Gastrocnemius medialis (tissue), 4 donors: ENCODE results near the gene PRKACA. TPM values are rescaled to one million over a fixed set of nuclear protein-coding genes. Genes with fewer than 3 reads are reported as not detected.

Experiments used
- ATAC-seq, 2 donors: fragments of 150-250 bp; one replicate each; pipeline ENCODE4 v1.9.1; 2016
- DNase-seq, 2 donors: peaks; one replicate each; pipeline ENCODE4 v3.0.0-alpha.2; 2019
- H3K27ac ChIP-seq, 4 donors: fragments of 200-600 bp; sonication (generic); 1 replicate in 1 of 4; 2 replicates in 3 of 4; pipeline ENCODE4 v1.5.1; 2016 to 2018; ENCODE audit warnings: mild to moderate bottlenecking in 2 of 4, moderate library complexity in 1 of 4
- H3K27me3 ChIP-seq, 3 donors: fragments of 200-600 bp; sonication (generic) in 2 of 3; 1 replicate in 1 of 3; 2 replicates in 2 of 3; pipeline versions ENCODE4 v1.5.1 to v1.6.0; 2016 to 2019; ENCODE audit warnings: mild to moderate bottlenecking in 1 of 3, moderate library complexity in 1 of 3
- H3K36me3 ChIP-seq, 2 donors: fragments of 200-600 bp; sonication (generic) in 1 of 2; one replicate each; pipeline ENCODE4 v1.5.1; 2017 to 2018
- H3K4me1 ChIP-seq, 2 donors: fragments of 200-600 bp; sonication (generic) in 1 of 2; one replicate each; pipeline ENCODE4 v1.5.1; 2016 to 2017; ENCODE audit warnings: mild to moderate bottlenecking in 2 of 2
- H3K4me3 ChIP-seq, 4 donors: fragments of 200-600 bp; sonication (generic) in 3 of 4; 1 replicate in 1 of 4; 2 replicates in 3 of 4; pipeline ENCODE4 v1.5.1; 2016 to 2019; ENCODE audit warnings: mild to moderate bottlenecking in 2 of 4
- H3K9me3 ChIP-seq, 3 donors: fragments of 200-600 bp; sonication (generic) in 2 of 3; 1 replicate in 1 of 3; 2 replicates in 2 of 3; pipeline ENCODE4 v1.5.1; 2016 to 2019
- CTCF ChIP-seq, 5 experiments: fragments of 450-650 bp in 3 of 5; fragments of 200-600 bp in 2 of 5; sonication (generic) in 2 of 5; IDR thresholded peaks in 4 of 5; conservative IDR thresholded peaks in 1 of 5; 1 replicate in 4 of 5; 2 replicates in 1 of 5; pipeline ENCODE4 v1.5.1; 2016 to 2019; ENCODE audit warnings: antibody characterized with exemption in 5 of 5, mild to moderate bottlenecking in 3 of 5, moderate library complexity in 3 of 5
- POLR2A ChIP-seq, 2 donors: fragments of 450-650 bp; IDR thresholded peaks; one replicate each; pipeline ENCODE4 v1.6.1; 2017; ENCODE audit warnings: antibody characterized with exemption in 2 of 2, mild to moderate bottlenecking in 2 of 2, moderate library complexity in 2 of 2
- in situ Hi-C, 4 donors: fragments of 200-750 bp; cut with MboI; loops; one replicate each; pipeline versions ENCODE4 v1.15.0 to v1.8.0; 2017; ENCODE audit warnings: low sequenced_read_pairs in 4 of 4
- intact Hi-C: fragments of 100-400 bp; cut with DNase I; formaldehyde crosslinking; loops from one replicate; pipeline ENCODE4 v1.15.1; 2023; ENCODE audit warnings: low total_unique reads
- total RNA-seq, 4 donors: library from RNA; depleted of rRNA; stranded (reverse); fragments of >200 nt; gene quantifications; one replicate each; pipeline versions ENCODE4 v1.1.0 to v1.2.3, GENCODE V29; 2016

PRKACA gene
- total RNA-seq, 4 donors from 2014 or later, result 74.7 to 180 (median 147) TPM

- DNase-seq (no peak), ATAC-seq (no peak)
- Histone ChIP-seq H3K27me3 (peaks cover 20 to 59% (median 42%) of the 10 kb centered on the region in 3 donors), H3K4me1 (peaks cover 0 to 4% of the 10 kb centered on the region in 2 donors), H3K36me3 (no peaks in the 10 kb centered on the region), H3K9me3 (no peaks in the 10 kb centered on the region), H3K4me3 (no peak overlapping the region), H3K27ac (no peak overlapping the region)
- TF ChIP-seq POLR2A (IDR thresholded peaks at IDR 0.05) (no peak), CTCF (IDR thresholded peaks at IDR 0.05 in 4 of 5, conservative IDR thresholded peaks at IDR 0.05 in 1 of 5) (no peak)
- intact Hi-C loops (no loop called here), in situ Hi-C loops (loop anchor here (10.0 to 25.0 kb wide), 3 partner anchors 164 to 471 kb away; no protein-coding TSS in a partner anchor)
These were observed 59.1 kb downstream of the PRKACA start for GRCh38 chr19:14058182-14059092.

- H3K27ac ChIP-seq, result no peak overlapping the region
- peaks cover 0 to 4% of the 10 kb centered on the region in 2 donors for H3K4me1 ChIP-seq
- DNase-seq (no peak), ATAC-seq (no peak)
- TF ChIP-seq POLR2A (IDR thresholded peaks at IDR 0.05), result no peak
- no peak for TF ChIP-seq CTCF (IDR thresholded peaks at IDR 0.05 in 4 of 5, conservative IDR thresholded peaks at IDR 0.05 in 1 of 5)
- H3K27me3 ChIP-seq, result peaks cover 20 to 51% (median 42%) of the 10 kb centered on the region in 3 donors
- no peaks in the 10 kb centered on the region for H3K36me3 ChIP-seq
- peak overlapping the region; percentile 32 to 47 (median 39) for H3K4me3 ChIP-seq
- in situ Hi-C loops (loop anchor here (10.0 to 25.0 kb wide), 3 partner anchors 162 to 470 kb away; no protein-coding TSS in a partner anchor), intact Hi-C loops (no loop called here)
- H3K9me3 ChIP-seq, result no peaks in the 10 kb centered on the region
These were observed 60.7 kb downstream of the PRKACA start for GRCh38 chr19:14056741-14057356.

GRCh38 chr19:14056069-14056666 is 61.4 kb downstream of the PRKACA start:
- intact Hi-C loops, result no loop called here

More at GRCh38 chr19:14056069-14056666, 61.4 kb downstream of the PRKACA start:
- peaks cover 0 to 4% of the 10 kb centered on the region in 2 donors for H3K4me1 ChIP-seq
- no peaks in the 10 kb centered on the region for H3K36me3 ChIP-seq
- ATAC-seq (no peak), DNase-seq (no peak)
- TF ChIP-seq POLR2A (IDR thresholded peaks at IDR 0.05), result no peak
- no peak for TF ChIP-seq CTCF (IDR thresholded peaks at IDR 0.05 in 4 of 5, conservative IDR thresholded peaks at IDR 0.05 in 1 of 5)
- no peak overlapping the region for H3K4me3 ChIP-seq
- no peaks in the 10 kb centered on the region for H3K9me3 ChIP-seq
- peaks cover 20 to 44% (median 42%) of the 10 kb centered on the region in 3 donors for H3K27me3 ChIP-seq
- no peak overlapping the region for H3K27ac ChIP-seq
- in situ Hi-C loops, result loop anchor here (10.0 to 25.0 kb wide), 3 partner anchors 161 to 469 kb away; no protein-coding TSS in a partner anchor
